Right cardiac atrium (tissue), 5 donors: ENCODE results near the gene CST5. TPM values are rescaled to one million over a fixed set of nuclear protein-coding genes. Genes with fewer than 3 reads are reported as not detected.
A peak's percentile ranks its signal among the peaks of the same experiment; 100 is the strongest.
"Not testable (repeated sequence)": the region's sequence is repeated elsewhere in the genome, so short reads cannot be mapped to it uniquely, and the experiment has no call there.

Experiments used
- ATAC-seq, 2 donors: fragments of 200-7000 bp; cut with Tn5 transposase; one replicate each; pipeline versions ENCODE4 v1.8.0 to v1.9.1; 2020; ENCODE audit warnings: moderate library complexity in 2 of 2, mild to moderate bottlenecking in 1 of 2
- DNase-seq, 3 donors: peaks; one replicate each; pipeline ENCODE4 v3.0.0-alpha.2; 2020
- H3K27ac ChIP-seq: one replicate; pipeline ENCODE4 v1.5.1; 2013; ENCODE audit warnings: mild to moderate bottlenecking, low read length, control low read depth, moderate library complexity
- H3K27me3 ChIP-seq: one replicate; pipeline ENCODE4 v1.6.1; 2013; ENCODE audit not compliant: control insufficient read depth, insufficient read depth
- H3K4me1 ChIP-seq: one replicate; pipeline ENCODE4 v1.6.1; 2013; ENCODE audit warnings: low read length; ENCODE audit not compliant: control insufficient read depth, insufficient read depth
- H3K4me3 ChIP-seq: one replicate; pipeline ENCODE4 v1.5.1; 2013; ENCODE audit warnings: low read length, control low read depth
- H3K9me3 ChIP-seq: one replicate; pipeline ENCODE4 v1.6.1; 2013; ENCODE audit warnings: low read length; ENCODE audit not compliant: control insufficient read depth
- WGBS: extraction: QIAGEN DNeasy Blood & Tissue Kit; methylation state at CpG from one replicate; pipeline ENCODE4 v1.1.7; 2013; 5-methylcytosine and 5-hydroxymethylcytosine counted together
- intact Hi-C, 4 donors: fragments of 100-400 bp; cut with DNase I; formaldehyde crosslinking; loops; one replicate each; pipeline versions ENCODE4 v1.11.0 to v1.14.0; 2022 to 2023
- polyA plus RNA-seq: library from polyadenylated mRNA; stranded (reverse); fragments of 200-250 nt; gene quantifications from one replicate; pipeline ENCODE4 v1.2.3, GENCODE V29; 2013
- total RNA-seq, 4 donors: library from RNA; stranded (reverse); fragmentation: NEBNext Ultra II Directional; extraction: Animal tissue kit (Norgen Biotek cat#: 25700); gene quantifications; one replicate each; pipeline ENCODE4 v1.2.1, GENCODE V29; 2021
- donor health status: healthy with polysubstance abuse.
- donor health status: DM: no; HTN: yes; CAD: no.
- donor health status: DM: no; HTN: no; CAD: no.
- donor health status: DM: no; HTN: yes; CAD: no; lungs with severe emphysema.
- donor health status: DM: yes; HTN: yes; CAD: no.

The CST5 gene
- total and polyA plus RNA-seq, 5 donors: not detected

DNA sequence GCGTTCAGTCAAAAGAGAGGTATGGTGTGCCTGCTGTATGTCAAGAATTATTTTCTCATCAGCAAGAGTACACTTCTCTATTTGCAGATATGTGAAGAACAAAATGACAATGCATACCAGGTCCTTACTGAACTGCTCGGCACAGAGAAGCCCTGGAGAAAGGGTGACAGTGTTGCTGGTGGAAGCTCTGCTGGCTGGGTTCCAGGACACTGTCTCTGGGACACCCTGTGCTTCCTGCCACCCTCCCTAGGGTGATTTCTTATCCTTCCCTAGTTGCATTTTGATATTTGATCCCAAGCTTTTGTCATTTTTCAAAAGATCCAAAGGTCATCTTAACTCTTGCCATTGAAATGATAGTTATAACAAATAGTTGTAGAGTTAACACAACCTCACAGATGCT, 8.3 kb upstream of the CST5 start:
- peak in 1 of 2 donors; percentile 34 for ATAC-seq
- intact Hi-C loops: no loop called here
- Histone ChIP-seq H3K27me3 (no peaks in the 10 kb centered on the region), H3K9me3 (no peaks in the 10 kb centered on the region), H3K27ac (no peak overlapping the region), H3K4me1 (peaks cover 3% of the 10 kb centered on the region), H3K4me3 (no peak overlapping the region)
- WGBS: 53% methylated on average over 2 of the region's 2 CpGs
- peak in 1 of 3 donors; percentile 54 for DNase-seq

GRCh38 chr20:23884771-23885162, 5.2 kb upstream of the CST5 start:
- Histone ChIP-seq H3K4me1 (peaks cover 3% of the 10 kb centered on the region), H3K4me3 (no peak overlapping the region), H3K27ac (no peak overlapping the region), H3K27me3 (no peaks in the 10 kb centered on the region), H3K9me3 (no peaks in the 10 kb centered on the region)
- no peak for ATAC-seq
- intact Hi-C loops: no loop called here
- no peak for DNase-seq
- 97% methylated on average over 5 of the region's 5 CpGs for WGBS

GRCh38 chr20:23884136-23884770, 4.7 kb upstream of the CST5 start:
- no peaks in the 10 kb centered on the region for H3K9me3 ChIP-seq
- H3K4me3 ChIP-seq: no peak overlapping the region
- no peak overlapping the region for H3K27ac ChIP-seq
- intact Hi-C loops: no loop called here
- DNase-seq (no peak), ATAC-seq (no peak)
- no peaks in the 10 kb centered on the region for H3K27me3 ChIP-seq
- WGBS: 84% methylated on average over 5 of the region's 5 CpGs
- H3K4me1 ChIP-seq: peaks cover 3% of the 10 kb centered on the region

DNA sequence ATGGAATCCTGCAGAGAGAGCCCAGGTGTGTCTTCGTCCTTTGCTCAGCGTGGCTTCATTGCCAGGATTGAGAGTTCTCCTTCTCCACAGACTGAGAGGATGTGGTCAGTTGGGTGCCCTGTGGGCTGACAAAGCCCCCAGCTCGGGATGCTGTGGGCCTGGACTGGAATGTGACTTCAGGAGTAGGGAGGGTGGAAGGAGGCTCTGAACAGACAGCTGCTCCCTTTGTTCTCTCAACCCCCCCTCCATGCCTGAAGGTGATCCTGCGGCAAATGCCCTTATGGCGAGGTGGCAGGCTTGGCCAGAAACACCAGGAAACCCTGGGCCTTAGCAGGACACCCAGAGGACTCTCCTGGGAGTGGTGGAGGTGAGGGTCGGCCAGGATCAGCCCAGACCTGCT, 1.8 kb upstream of the CST5 start:
- no peak overlapping the region for H3K4me3 ChIP-seq
- ATAC-seq (no peak), DNase-seq (no peak)
- no peaks in the 10 kb centered on the region for H3K27me3 ChIP-seq
- intact Hi-C loops: no loop called here
- no peaks in the 10 kb centered on the region for H3K4me1 ChIP-seq
- H3K27ac ChIP-seq: no peak overlapping the region
- WGBS: 55% methylated on average over 6 of the region's 6 CpGs
- no peaks in the 10 kb centered on the region for H3K9me3 ChIP-seq

DNA sequence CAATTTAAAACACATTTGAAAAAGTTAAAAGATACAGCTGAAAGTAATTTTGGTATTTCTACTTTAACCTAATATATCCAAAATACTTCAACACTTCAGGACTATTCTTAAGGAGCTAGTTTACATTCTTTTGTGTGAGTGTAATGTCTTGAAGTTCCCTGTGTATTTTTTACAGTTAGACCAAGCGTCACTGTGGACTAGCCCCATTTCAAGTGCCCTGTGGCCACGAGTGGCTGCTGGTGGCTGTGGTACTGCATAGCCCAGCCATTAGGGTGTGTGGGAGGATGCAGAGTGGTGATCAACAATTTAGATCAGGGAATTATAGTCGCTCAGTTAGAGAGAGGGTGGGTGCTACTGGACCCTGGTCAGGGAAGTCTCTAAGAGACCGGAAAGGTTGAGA, 869 bp upstream of the CST5 start:
- intact Hi-C loops: no loop called here
- Histone ChIP-seq H3K27ac (no peak overlapping the region), H3K9me3 (no peaks in the 10 kb centered on the region), H3K4me3 (no peak overlapping the region), H3K27me3 (no peaks in the 10 kb centered on the region), H3K4me1 (no peaks in the 10 kb centered on the region)
- DNase-seq: no peak
- WGBS: 63% methylated on average over 4 of the region's 4 CpGs
- ATAC-seq: no peak

DNA sequence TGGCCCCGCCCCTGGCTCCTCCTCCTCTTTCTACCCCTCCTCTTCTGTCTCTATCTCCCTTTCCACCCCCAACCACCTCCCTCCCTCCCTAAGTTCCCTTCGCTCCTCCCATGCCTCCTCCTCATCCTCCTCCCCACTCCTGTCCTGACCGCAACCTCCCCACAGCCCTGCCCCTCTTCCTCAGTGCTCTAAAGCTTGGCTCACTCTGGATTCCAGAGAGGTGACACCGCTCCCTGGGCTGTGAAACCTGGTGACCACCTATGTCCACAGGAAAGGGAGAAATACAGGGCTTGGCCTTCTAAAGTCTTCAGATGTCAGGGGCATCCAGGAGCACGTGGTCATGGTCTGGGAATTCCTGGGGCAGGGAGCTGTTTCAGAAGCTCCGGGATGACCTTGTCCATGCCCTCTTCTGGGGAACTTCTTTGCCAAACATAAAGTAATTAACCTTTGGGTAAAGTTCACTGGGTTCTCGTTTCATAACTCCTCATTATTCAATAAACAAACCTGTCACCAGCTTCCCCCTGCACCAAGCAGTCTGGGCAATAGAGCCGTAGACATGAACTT, 345 bp upstream of the CST5 start:
- Histone ChIP-seq H3K9me3 (no peaks in the 10 kb centered on the region), H3K27ac (no peak overlapping the region), H3K27me3 (no peaks in the 10 kb centered on the region), H3K4me3 (no peak overlapping the region), H3K4me1 (no peaks in the 10 kb centered on the region)
- DNase-seq: no peak
- ATAC-seq: no peak
- 45% methylated on average over 8 of the region's 8 CpGs for WGBS
- intact Hi-C loops: no loop called here

GRCh38 chr20:23878787-23879186, 761 bp downstream of the CST5 start:
- H3K27me3 ChIP-seq: no peaks in the 10 kb centered on the region
- 76% methylated on average over 7 of the region's 7 CpGs for WGBS
- intact Hi-C loops: no loop called here
- DNase-seq: no peak
- H3K4me3 ChIP-seq: no peak overlapping the region
- H3K27ac ChIP-seq: no peak overlapping the region
- H3K4me1 ChIP-seq: no peaks in the 10 kb centered on the region
- H3K9me3 ChIP-seq: no peaks in the 10 kb centered on the region
- ATAC-seq: no peak

DNA sequence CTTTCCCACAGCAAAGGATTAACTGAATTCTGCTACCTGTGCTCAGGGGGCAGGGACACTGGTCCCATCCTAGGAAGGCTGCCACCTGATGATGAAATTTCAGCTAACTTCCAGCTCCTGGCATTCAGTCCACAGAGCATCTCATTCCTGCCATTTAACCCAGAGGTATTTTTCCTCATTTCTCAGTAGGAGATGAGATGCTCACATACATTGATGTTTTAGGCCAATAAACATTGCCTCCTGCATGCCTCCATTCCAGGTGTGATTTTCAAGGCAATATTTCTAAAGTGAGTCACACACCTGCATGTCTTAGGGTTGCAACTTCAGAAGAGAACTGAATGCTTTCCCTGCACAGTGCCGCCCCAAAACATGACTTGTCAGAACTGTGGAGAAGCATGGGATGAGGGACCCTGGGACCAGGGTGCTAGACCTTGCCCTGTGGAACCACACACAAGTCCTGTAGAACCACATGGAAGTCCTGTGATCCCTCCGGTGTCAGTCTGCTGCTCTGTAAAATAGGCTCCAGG, 1.5 kb downstream of the CST5 start:
- H3K27me3 ChIP-seq, H3K27ac ChIP-seq, H3K4me1 ChIP-seq, H3K4me3 ChIP-seq, intact Hi-C loops, H3K9me3 ChIP-seq, ATAC-seq, DNase-seq: not testable (repeated sequence)
- WGBS: 100% methylated on average over 1 of the region's 2 CpGs

- no peak overlapping the region for H3K4me3 ChIP-seq
- DNase-seq: no peak
- no peak for ATAC-seq
- no peak overlapping the region for H3K27ac ChIP-seq
- 81% methylated on average over 6 of the region's 6 CpGs for WGBS
- H3K27me3 ChIP-seq: no peaks in the 10 kb centered on the region
- H3K4me1 ChIP-seq: no peaks in the 10 kb centered on the region
- no peaks in the 10 kb centered on the region for H3K9me3 ChIP-seq
- intact Hi-C loops: no loop called here
Measured at GRCh38 chr20:23877524-23877923, 2.0 kb downstream of the CST5 start.

DNA sequence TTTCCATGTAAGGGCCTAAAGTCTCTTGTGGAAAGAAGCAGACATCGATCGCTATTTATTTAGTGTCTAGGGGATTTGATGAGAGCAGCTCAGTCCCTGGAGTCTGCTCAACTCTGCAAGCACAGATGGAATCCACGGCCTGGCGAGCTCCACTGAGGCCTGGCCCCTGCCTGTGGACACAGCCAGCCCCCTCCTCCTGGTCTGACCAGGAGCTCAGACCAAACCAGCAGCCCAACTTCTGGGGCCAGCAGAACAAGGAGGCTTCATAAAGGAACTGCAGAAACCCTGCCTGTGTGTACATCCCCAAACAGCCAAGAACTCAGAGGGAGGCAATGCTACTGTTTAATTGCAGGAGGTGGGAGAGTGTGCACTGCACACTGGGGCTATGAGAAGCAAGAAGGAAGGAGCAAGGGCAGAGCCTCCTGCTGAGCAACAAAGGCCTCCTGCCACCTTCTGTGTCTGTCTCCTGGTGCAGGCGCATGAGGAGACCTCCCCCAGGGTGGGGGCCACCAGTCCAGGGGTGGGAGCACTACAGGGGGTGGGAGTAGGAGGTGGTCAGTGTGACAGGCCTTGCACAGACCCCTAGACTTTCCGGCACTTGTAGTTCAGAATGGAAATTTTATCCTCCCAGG, 3.8 kb downstream of the CST5 start:
- intact Hi-C loops: no loop called here
- H3K27me3 ChIP-seq: no peaks in the 10 kb centered on the region
- H3K27ac ChIP-seq: no peak overlapping the region
- WGBS: 72% methylated on average over 6 of the region's 6 CpGs
- DNase-seq (no peak), ATAC-seq (no peak)
- H3K4me1 ChIP-seq: no peaks in the 10 kb centered on the region
- no peaks in the 10 kb centered on the region for H3K9me3 ChIP-seq
- H3K4me3 ChIP-seq: no peak overlapping the region

- H3K9me3 ChIP-seq: no peaks in the 10 kb centered on the region
- intact Hi-C loops: no loop called here
- H3K4me1 ChIP-seq: no peaks in the 10 kb centered on the region
- DNase-seq: no peak
- 60% methylated on average over 5 of the region's 5 CpGs for WGBS
- H3K27me3 ChIP-seq: no peaks in the 10 kb centered on the region
- no peak for ATAC-seq
- H3K4me3 ChIP-seq: no peak overlapping the region
- no peak overlapping the region for H3K27ac ChIP-seq
Measured at GRCh38 chr20:23874747-23875146, 4.8 kb downstream of the CST5 start.
